A549 (cell line): ENCODE measurements around the gene CTIF. TPM values are rescaled to one million over a fixed set of nuclear protein-coding genes. Genes with fewer than 3 reads are reported as not detected.

Experiments
- ATAC-seq, 2 experiments: fragments of 200-7000 bp in 1 of 2; fragments of >200 bp in 1 of 2; cut with Nextera tagmentation in 1 of 2; cut with Tn5 transposase in 1 of 2; 3 replicates each; pipeline versions ENCODE4 v1.8.0 to v1.9.1; 2018 to 2020; ENCODE audit warnings: mild to moderate bottlenecking in 1 of 2, moderate library complexity in 1 of 2
- CTCF ChIA-PET: fragments of 300-600 bp; sonication (Branson Sonifier 250); formaldehyde crosslinking; extraction: SDS; loops from one replicate; lab custom pipeline; 2021; ENCODE audit warnings: antibody characterized with exemption, inconsistent platforms; lab: Yijun Ruan, JAX
- POLR2A ChIA-PET: fragments of 350-600 bp; formaldehyde crosslinking; extraction: SDS; loops from one replicate; lab custom pipeline; 2021; ENCODE audit warnings: antibody characterized with exemption, inconsistent platforms; lab: Yijun Ruan, JAX
- DNase-seq, 2 experiments: peaks; one replicate each; pipeline versions ENCODE4 v3.0.0 to v3.0.0-alpha.2; 2011 to 2016; ENCODE audit warnings: low read depth in 1 of 2, low spot score in 1 of 2
- FAIRE-seq: peaks from 2 replicates; lab custom pipeline; 2011; peaks lifted over from hg19 to GRCh38; lab: Jason Lieb, UNC
- H3K27ac ChIP-seq, 2 experiments: fragments of >200 bp; sonication (Bioruptor Twin); formaldehyde crosslinking; 3 replicates each; pipeline ENCODE4 v1.5.1; 2016 to 2017
- H3K4me1 ChIP-seq: fragments of >200 bp; sonication (Bioruptor Twin); formaldehyde crosslinking; 3 replicates; pipeline ENCODE4 v1.6.1; 2016
- H3K4me2 ChIP-seq: fragments of >200 bp; sonication (Bioruptor Twin); formaldehyde crosslinking; 3 replicates; pipeline ENCODE4 v1.6.1; 2016
- H3K4me3 ChIP-seq: fragments of >200 bp; sonication (Bioruptor Twin); formaldehyde crosslinking; 3 replicates; pipeline ENCODE4 v1.5.1; 2016
- H3K9me3 ChIP-seq: fragments of >200 bp; sonication (Bioruptor Twin); formaldehyde crosslinking; 3 replicates; pipeline ENCODE4 v1.6.1; 2016
- CBX2 ChIP-seq: fragments of 200-600 bp; sonication (generic); IDR thresholded peaks from 2 replicates; pipeline ENCODE4 v1.6.1; 2016; ENCODE audit warnings: low read depth, mild to moderate bottlenecking, borderline replicate concordance
- CBX8 ChIP-seq: fragments of 200-600 bp; sonication (generic); IDR thresholded peaks from 2 replicates; pipeline ENCODE4 v1.6.1; 2016
- FOSL2 ChIP-seq, 2 experiments: fragments of 450-650 bp in 1 of 2; fragments of >200 bp in 1 of 2; sonication (Bioruptor Twin) in 1 of 2; formaldehyde crosslinking; IDR thresholded peaks; 2 replicates each; pipeline versions ENCODE4 v1.5.0 to v1.6.1; 2016 to 2020; ENCODE audit warnings: mild to moderate bottlenecking in 1 of 2, moderate library complexity in 1 of 2
- GATA3 ChIP-seq: IDR thresholded peaks from 2 replicates; pipeline ENCODE4 v1.6.1; 2012; ENCODE audit warnings: borderline replicate concordance
- HEYL ChIP-seq: fragments of 250-450 bp; sonication (Bioruptor Pico); IDR thresholded peaks from 2 replicates; pipeline ENCODE4 v1.8.0; 2021; ENCODE audit warnings: mild to moderate bottlenecking, moderate library complexity
- HOXB13 ChIP-seq: fragments of 250-450 bp; sonication (Bioruptor Pico); IDR thresholded peaks from 2 replicates; pipeline ENCODE4 v1.5.0; 2020; ENCODE audit warnings: low read depth, mild to moderate bottlenecking, moderate library complexity
- HOXB5 ChIP-seq: fragments of 250-450 bp; sonication (Bioruptor Pico); IDR thresholded peaks from 2 replicates; pipeline ENCODE4 v1.5.0; 2020; ENCODE audit warnings: mild to moderate bottlenecking, moderate library complexity
- KDM1A ChIP-seq: fragments of 200-600 bp; sonication (generic); IDR thresholded peaks from 2 replicates; pipeline ENCODE4 v1.6.1; 2016; ENCODE audit warnings: low read depth, mild to moderate bottlenecking
- KDM5A ChIP-seq: fragments of 200-600 bp; sonication (generic); IDR thresholded peaks from 2 replicates; pipeline ENCODE4 v1.6.1; 2016; ENCODE audit warnings: antibody characterized with exemption, mild to moderate bottlenecking
- MAFK ChIP-seq: fragments of 450-650 bp; IDR thresholded peaks from 2 replicates; pipeline ENCODE4 v1.6.1; 2014; ENCODE audit not compliant: partially characterized antibody
- NPAS2 ChIP-seq: fragments of 250-450 bp; sonication (Bioruptor Pico); IDR thresholded peaks from 2 replicates; pipeline ENCODE4 v1.8.0; 2022; ENCODE audit warnings: mild to moderate bottlenecking, moderate library complexity, borderline replicate concordance
- RCOR1 ChIP-seq: fragments of 150-350 bp; IDR thresholded peaks from 2 replicates; pipeline ENCODE4 v1.6.1; 2014; ENCODE audit warnings: antibody characterized with exemption, low read length, low read depth
- RFX5 ChIP-seq: fragments of 450-650 bp; IDR thresholded peaks from 2 replicates; pipeline ENCODE4 v1.7.1; 2014; ENCODE audit warnings: antibody characterized with exemption, mild to moderate bottlenecking, moderate library complexity
- SMC3 ChIP-seq: fragments of >200 bp; sonication (Bioruptor Twin); formaldehyde crosslinking; IDR thresholded peaks from 3 replicates; pipeline ENCODE4 v1.6.1; 2018; ENCODE audit warnings: inconsistent platforms
- ZC3H11A ChIP-seq: fragments of 450-650 bp; IDR thresholded peaks from 2 replicates; pipeline ENCODE4 v1.6.1; 2014; ENCODE audit warnings: antibody characterized with exemption, mild to moderate bottlenecking
- ZSCAN20 ChIP-seq: fragments of 250-450 bp; sonication (Bioruptor Pico); IDR thresholded peaks from 2 replicates; pipeline ENCODE4 v1.8.0; 2022; ENCODE audit warnings: mild to moderate bottlenecking, moderate library complexity
- WGBS: methylation state at CpG from one replicate; pipeline ENCODE4 v1.1.6; 2017; ENCODE audit errors: missing lambda C conversion rate; 5-methylcytosine and 5-hydroxymethylcytosine counted together
- polyA plus RNA-seq, 4 experiments: library from polyadenylated mRNA; depleted of rRNA in 3 of 4; stranded (reverse); fragments of >200 nt; fragmentation: RNase III in 1 of 4; extraction: RNeasy Plus Mini Kit Qiagen cat#74134 plus additional on column Dnase treatment in 1 of 4; gene quantifications; 2 replicates in 3 of 4; 3 replicates in 1 of 4; pipeline ENCODE4 v1.2.3, GENCODE V29; 2011 to 2017
- TF ChIP-seq, protein P1 (sequence below): fragments of 200-600 bp; sonication (generic); IDR thresholded peaks from 2 replicates; pipeline ENCODE4 v1.6.1; 2016; ENCODE audit warnings: antibody characterized with exemption, mild to moderate bottlenecking, moderate library complexity
- TF ChIP-seq, protein P2 (sequence below): IDR thresholded peaks from 2 replicates; pipeline ENCODE4 v1.6.1; 2012
- TF ChIP-seq, protein P3 (sequence below): fragments of 250-450 bp; sonication (Bioruptor Pico); IDR thresholded peaks from 2 replicates; pipeline ENCODE4 v1.5.0; 2020; ENCODE audit warnings: low read depth, mild to moderate bottlenecking, moderate library complexity
- TF ChIP-seq, protein P4 (sequence below): fragments of 250-450 bp; sonication (Bioruptor Pico); IDR thresholded peaks from 2 replicates; pipeline ENCODE4 v1.5.0; 2021; ENCODE audit warnings: mild to moderate bottlenecking, moderate library complexity, borderline replicate concordance
- TF ChIP-seq, protein P5 (sequence below): fragments of 450-650 bp; IDR thresholded peaks from 2 replicates; pipeline ENCODE4 v1.6.1; 2014; ENCODE audit warnings: antibody characterized with exemption

The CTIF gene
- polyA plus RNA-seq, 2 of the 4 experiments (the other 2 are of a cell fraction) = 17.0 to 24.7 TPM

DNA sequence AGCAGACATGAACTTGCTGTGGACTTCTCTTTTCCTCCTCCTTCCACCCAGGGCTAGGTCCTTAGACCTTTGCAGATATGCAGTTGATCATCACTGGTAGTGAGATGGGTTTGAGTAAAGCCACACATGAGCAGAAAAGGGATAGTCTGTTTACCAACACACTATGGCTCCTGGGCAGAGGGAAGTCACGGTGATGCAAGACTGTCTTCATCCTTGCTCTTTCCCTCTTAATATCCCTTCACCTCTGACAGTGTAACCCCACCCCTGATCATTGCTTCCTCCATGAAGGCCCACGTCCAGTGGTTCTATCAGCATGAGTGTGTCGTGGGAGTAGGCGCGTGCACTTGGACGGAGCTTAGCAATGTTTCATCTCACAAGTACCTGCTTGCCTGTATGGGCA, 223.2 kb downstream of the CTIF start (continued):
- TF ChIP-seq MAFK (no peak), SMC3 (no peak)

DNA sequence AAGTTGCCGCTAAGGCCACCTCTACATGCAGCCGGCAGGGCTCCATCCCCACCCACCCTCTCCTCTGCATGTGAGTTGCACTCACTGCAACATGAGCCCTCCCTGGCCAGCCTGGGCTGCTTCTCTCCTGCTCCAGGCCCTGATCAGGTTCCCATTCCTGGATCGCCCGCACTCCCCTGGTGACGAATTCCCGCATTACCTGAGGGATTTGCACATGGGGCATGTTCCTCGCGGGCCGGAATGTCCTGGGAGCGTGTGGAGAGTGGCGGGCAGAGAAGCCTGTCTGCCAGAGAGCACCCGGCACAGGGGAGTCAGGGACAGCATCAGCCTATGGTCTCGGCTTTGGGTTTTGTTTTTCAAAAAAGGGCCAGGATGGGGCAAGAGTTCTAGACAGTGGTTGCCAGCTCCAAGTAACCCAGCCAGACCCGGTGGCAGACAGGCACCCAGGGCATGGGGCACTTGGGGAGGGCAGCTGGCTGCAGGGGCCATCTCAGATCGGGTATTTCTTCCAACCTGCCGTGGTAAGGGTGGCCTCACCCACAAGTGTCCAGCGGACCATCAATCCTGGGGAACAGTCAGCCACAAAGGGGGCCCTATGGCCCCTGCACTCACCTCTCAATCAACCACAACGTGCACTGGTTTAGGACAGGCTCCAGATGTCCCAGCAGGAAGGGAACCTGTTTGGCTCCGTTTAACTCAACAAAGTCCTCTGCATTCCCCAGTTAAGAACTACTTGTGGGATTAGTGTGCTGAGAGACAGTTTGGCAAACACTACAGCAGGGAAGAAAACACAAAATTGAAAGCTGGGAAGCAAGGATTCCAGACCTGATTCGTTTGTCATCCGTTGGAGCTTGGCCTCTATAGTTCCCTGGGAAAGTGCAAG, 224.2 kb downstream of the CTIF start:
- TF ChIP-seq, protein P1, sequence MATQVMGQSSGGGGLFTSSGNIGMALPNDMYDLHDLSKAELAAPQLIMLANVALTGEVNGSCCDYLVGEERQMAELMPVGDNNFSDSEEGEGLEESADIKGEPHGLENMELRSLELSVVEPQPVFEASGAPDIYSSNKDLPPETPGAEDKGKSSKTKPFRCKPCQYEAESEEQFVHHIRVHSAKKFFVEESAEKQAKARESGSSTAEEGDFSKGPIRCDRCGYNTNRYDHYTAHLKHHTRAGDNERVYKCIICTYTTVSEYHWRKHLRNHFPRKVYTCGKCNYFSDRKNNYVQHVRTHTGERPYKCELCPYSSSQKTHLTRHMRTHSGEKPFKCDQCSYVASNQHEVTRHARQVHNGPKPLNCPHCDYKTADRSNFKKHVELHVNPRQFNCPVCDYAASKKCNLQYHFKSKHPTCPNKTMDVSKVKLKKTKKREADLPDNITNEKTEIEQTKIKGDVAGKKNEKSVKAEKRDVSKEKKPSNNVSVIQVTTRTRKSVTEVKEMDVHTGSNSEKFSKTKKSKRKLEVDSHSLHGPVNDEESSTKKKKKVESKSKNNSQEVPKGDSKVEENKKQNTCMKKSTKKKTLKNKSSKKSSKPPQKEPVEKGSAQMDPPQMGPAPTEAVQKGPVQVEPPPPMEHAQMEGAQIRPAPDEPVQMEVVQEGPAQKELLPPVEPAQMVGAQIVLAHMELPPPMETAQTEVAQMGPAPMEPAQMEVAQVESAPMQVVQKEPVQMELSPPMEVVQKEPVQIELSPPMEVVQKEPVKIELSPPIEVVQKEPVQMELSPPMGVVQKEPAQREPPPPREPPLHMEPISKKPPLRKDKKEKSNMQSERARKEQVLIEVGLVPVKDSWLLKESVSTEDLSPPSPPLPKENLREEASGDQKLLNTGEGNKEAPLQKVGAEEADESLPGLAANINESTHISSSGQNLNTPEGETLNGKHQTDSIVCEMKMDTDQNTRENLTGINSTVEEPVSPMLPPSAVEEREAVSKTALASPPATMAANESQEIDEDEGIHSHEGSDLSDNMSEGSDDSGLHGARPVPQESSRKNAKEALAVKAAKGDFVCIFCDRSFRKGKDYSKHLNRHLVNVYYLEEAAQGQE = no peak
- TF ChIP-seq ZSCAN20 (CRISPR knock-in tag) = no peak
- TF ChIP-seq RCOR1 = no peak
- TF ChIP-seq RFX5 = no peak
- TF ChIP-seq, protein P2, sequence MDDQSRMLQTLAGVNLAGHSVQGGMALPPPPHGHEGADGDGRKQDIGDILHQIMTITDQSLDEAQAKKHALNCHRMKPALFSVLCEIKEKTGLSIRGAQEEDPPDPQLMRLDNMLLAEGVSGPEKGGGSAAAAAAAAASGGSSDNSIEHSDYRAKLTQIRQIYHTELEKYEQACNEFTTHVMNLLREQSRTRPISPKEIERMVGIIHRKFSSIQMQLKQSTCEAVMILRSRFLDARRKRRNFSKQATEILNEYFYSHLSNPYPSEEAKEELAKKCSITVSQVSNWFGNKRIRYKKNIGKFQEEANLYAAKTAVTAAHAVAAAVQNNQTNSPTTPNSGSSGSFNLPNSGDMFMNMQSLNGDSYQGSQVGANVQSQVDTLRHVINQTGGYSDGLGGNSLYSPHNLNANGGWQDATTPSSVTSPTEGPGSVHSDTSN = no peak
- no peak for TF ChIP-seq ZC3H11A
- TF ChIP-seq HOXB5 (CRISPR knock-in tag) = no peak
- TF ChIP-seq CBX8 = no peak
- no peak for TF ChIP-seq HEYL (CRISPR knock-in tag)
- no peak for TF ChIP-seq CBX2
- no peak for TF ChIP-seq GATA3
- no peak for TF ChIP-seq FOSL2 (IDR thresholded peaks at IDR 0.05)
- TF ChIP-seq FOSL2 (CRISPR knock-in tag; IDR thresholded peaks at IDR 0.05) = no peak
- TF ChIP-seq KDM5A = no peak
- TF ChIP-seq KDM1A = no peak
- TF ChIP-seq HOXB13 (CRISPR knock-in tag) = no peak
- TF ChIP-seq, protein P3, sequence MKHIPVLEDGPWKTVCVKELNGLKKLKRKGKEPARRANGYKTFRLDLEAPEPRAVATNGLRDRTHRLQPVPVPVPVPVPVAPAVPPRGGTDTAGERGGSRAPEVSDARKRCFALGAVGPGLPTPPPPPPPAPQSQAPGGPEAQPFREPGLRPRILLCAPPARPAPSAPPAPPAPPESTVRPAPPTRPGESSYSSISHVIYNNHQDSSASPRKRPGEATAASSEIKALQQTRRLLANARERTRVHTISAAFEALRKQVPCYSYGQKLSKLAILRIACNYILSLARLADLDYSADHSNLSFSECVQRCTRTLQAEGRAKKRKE (CRISPR knock-in tag) = no peak
- TF ChIP-seq MAFK = no peak
- TF ChIP-seq, protein P4, sequence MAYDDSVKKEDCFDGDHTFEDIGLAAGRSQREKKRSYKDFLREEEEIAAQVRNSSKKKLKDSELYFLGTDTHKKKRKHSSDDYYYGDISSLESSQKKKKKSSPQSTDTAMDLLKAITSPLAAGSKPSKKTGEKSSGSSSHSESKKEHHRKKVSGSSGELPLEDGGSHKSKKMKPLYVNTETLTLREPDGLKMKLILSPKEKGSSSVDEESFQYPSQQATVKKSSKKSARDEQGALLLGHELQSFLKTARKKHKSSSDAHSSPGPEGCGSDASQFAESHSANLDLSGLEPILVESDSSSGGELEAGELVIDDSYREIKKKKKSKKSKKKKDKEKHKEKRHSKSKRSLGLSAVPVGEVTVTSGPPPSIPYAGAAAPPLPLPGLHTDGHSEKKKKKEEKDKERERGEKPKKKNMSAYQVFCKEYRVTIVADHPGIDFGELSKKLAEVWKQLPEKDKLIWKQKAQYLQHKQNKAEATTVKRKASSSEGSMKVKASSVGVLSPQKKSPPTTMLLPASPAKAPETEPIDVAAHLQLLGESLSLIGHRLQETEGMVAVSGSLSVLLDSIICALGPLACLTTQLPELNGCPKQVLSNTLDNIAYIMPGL (CRISPR knock-in tag) = no peak
- TF ChIP-seq NPAS2 (CRISPR knock-in tag) = no peak
- TF ChIP-seq, protein P5, sequence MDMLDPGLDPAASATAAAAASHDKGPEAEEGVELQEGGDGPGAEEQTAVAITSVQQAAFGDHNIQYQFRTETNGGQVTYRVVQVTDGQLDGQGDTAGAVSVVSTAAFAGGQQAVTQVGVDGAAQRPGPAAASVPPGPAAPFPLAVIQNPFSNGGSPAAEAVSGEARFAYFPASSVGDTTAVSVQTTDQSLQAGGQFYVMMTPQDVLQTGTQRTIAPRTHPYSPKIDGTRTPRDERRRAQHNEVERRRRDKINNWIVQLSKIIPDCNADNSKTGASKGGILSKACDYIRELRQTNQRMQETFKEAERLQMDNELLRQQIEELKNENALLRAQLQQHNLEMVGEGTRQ = no peak
- ChIA-PET CTCF (interaction anchor here (1.0 kb wide), 1 partner anchor 9 kb away, joined by 3 read pairs; no protein-coding TSS in a partner anchor), POLR2A (no interaction called here)
- Histone ChIP-seq H3K4me1 (no peaks in the 10 kb centered on the region), H3K4me2 (no peak overlapping the region), H3K27ac (no peak overlapping the region), H3K9me3 (no peaks in the 10 kb centered on the region), H3K4me3 (no peak overlapping the region)
- no peak for FAIRE-seq
- DNase-seq = no peak
- WGBS = 84% methylated on average over 13 of the region's 21 CpGs
- ATAC-seq = no peak
